Mucosa of gallbladder (tissue), 1 donor: Measurements from ENCODE around the gene LMBR1. TPM values are rescaled to one million over a fixed set of nuclear protein-coding genes. Genes with fewer than 3 reads are reported as not detected.
"Not testable (repeated sequence)": the region's sequence is repeated elsewhere in the genome, so short reads cannot be mapped to it uniquely, and the experiment has no call there.

ENCODE experiments used
- DNase-seq: peaks from one replicate; pipeline ENCODE4 v3.0.0-alpha.2; 2020; ENCODE audit warnings: low spot score
- total RNA-seq: library from RNA; stranded (reverse); gene quantifications from one replicate; pipeline ENCODE4 v1.2.1, GENCODE V29; 2021
- donor health status: DM: no; HTN: no; CAD: no.

The LMBR1 gene
- total RNA-seq, 1 donor from 2014 or later: 51.4 TPM

- no peak for DNase-seq
These were observed 13.2 kb upstream of the LMBR1 start for GRCh38 chr7:156906200-156906649.

- DNase-seq: no peak
These were observed 10.4 kb upstream of the LMBR1 start for GRCh38 chr7:156903232-156903909.

GRCh38 chr7:156900093-156900492 is 7.1 kb upstream of the LMBR1 start:
- DNase-seq: not testable (repeated sequence)

GRCh38 chr7:156898938-156899337 is 6.0 kb upstream of the LMBR1 start:
- DNase-seq: no peak

GRCh38 chr7:156897673-156898072 is 4.7 kb upstream of the LMBR1 start:
- no peak for DNase-seq

- no peak for DNase-seq
These were observed 3.5 kb upstream of the LMBR1 start for GRCh38 chr7:156896388-156897022.

GRCh38 chr7:156895024-156895780 is 2.2 kb upstream of the LMBR1 start:
- DNase-seq: no peak

GRCh38 chr7:156892081-156892800 is 742 bp downstream of the LMBR1 start:
- no peak for DNase-seq

GRCh38 chr7:156889746-156890145 is 3.2 kb downstream of the LMBR1 start:
- DNase-seq: no peak

GRCh38 chr7:156889089-156889488 is 3.9 kb downstream of the LMBR1 start:
- DNase-seq: no peak

GRCh38 chr7:156886020-156886795 is 6.8 kb downstream of the LMBR1 start:
- no peak for DNase-seq

GRCh38 chr7:156881679-156882078 is 11.3 kb downstream of the LMBR1 start:
- no peak for DNase-seq

- DNase-seq: no peak
These were observed 17.2 kb downstream of the LMBR1 start for GRCh38 chr7:156875766-156876165.

GRCh38 chr7:156868363-156868762 is 24.6 kb downstream of the LMBR1 start:
- DNase-seq: not testable (repeated sequence)

- DNase-seq: no peak
These were observed 27.5 kb downstream of the LMBR1 start for GRCh38 chr7:156865493-156865892.

GRCh38 chr7:156862022-156862421 is 31.0 kb downstream of the LMBR1 start:
- not testable (repeated sequence) for DNase-seq

- no peak for DNase-seq
These were observed 31.8 kb downstream of the LMBR1 start for GRCh38 chr7:156861212-156861611.

- DNase-seq: not testable (repeated sequence)
These were observed 32.9 kb downstream of the LMBR1 start for GRCh38 chr7:156860099-156860498.

GRCh38 chr7:156858523-156858922 is 34.5 kb downstream of the LMBR1 start:
- no peak for DNase-seq

- DNase-seq: no peak
These were observed 35.2 kb downstream of the LMBR1 start for GRCh38 chr7:156857757-156858156.

- DNase-seq: no peak
These were observed 38.3 kb downstream of the LMBR1 start for GRCh38 chr7:156854654-156855053.
